HFF-Myc (cell line): ENCODE measurements around the gene ATP6V0E2.

Source experiments
- DNase-seq: peaks from one replicate; pipeline ENCODE4 v3.0.0-alpha.2; 2011; ENCODE audit warnings: low read depth; ENCODE audit errors: extremely low read depth
- H3K4me3 ChIP-seq: replicated peaks from 2 replicates; pipeline ENCODE4 v1.5.1; 2011; ENCODE audit warnings: low read depth, mild to moderate bottlenecking, control low read depth, low read length
- CTCF ChIP-seq: IDR thresholded peaks from 2 replicates; pipeline ENCODE4 v1.5.1; 2012; ENCODE audit warnings: mild to moderate bottlenecking, low read depth, low read length, control low read depth; ENCODE audit errors: missing control alignments

ATP6V0E2 gene

GRCh38 chr7:149882248-149883047 is 8.7 kb downstream of the ATP6V0E2 start:
- H3K4me3 ChIP-seq = no peak overlapping the region
- no peak for TF ChIP-seq CTCF
- DNase-seq = no peak

GRCh38 chr7:149883048-149883438 is 9.3 kb downstream of the ATP6V0E2 start:
- TF ChIP-seq CTCF = no peak
- H3K4me3 ChIP-seq = no peak overlapping the region

GRCh38 chr7:149883452-149883861 is 9.7 kb downstream of the ATP6V0E2 start:
- TF ChIP-seq CTCF = peak; percentile 74
- no peak overlapping the region for H3K4me3 ChIP-seq
- no peak for DNase-seq

More at GRCh38 chr7:149883048-149883438, 9.3 kb downstream of the ATP6V0E2 start:
- no peak for DNase-seq

GRCh38 chr7:149884016-149884415 is 10.2 kb downstream of the ATP6V0E2 start:
- DNase-seq = no peak
- no peak overlapping the region for H3K4me3 ChIP-seq
- TF ChIP-seq CTCF = no peak

GRCh38 chr7:149884541-149884940 is 10.8 kb downstream of the ATP6V0E2 start:
- no peak for DNase-seq
- TF ChIP-seq CTCF = no peak

GRCh38 chr7:149885191-149886017 is 11.6 kb downstream of the ATP6V0E2 start:
- DNase-seq = no peak
- TF ChIP-seq CTCF = no peak
- no peak overlapping the region for H3K4me3 ChIP-seq

More at GRCh38 chr7:149884541-149884940, 10.8 kb downstream of the ATP6V0E2 start:
- no peak overlapping the region for H3K4me3 ChIP-seq
